ENCODE measurements around the gene AMPD2. TPM values are rescaled to one million over a fixed set of nuclear protein-coding genes. Genes with fewer than 3 reads are reported as not detected.

AMPD2 gene
- 10 to 100 TPM; 19.9 to 47.5 (median 29.4) TPM for total RNA-seq
- 10 to 100 TPM in 1 of 3 donors, 1 to 10 TPM in 2; 6.5 to 31.3 (median 6.6) TPM for polyA plus RNA-seq

- Histone ChIP-seq H3K4me3 (peak within 1 kb of the TSS; percentile 41 to 73 (median 59)), H3K27ac (peak within 1 kb of the TSS; percentile 75 to 83 (median 80)), H3K4me1 (peaks cover 0 to 58% (median 42%) of the 10 kb centered on the region in 4 donors), H3K27me3 (no peaks in the 10 kb centered on the region), H3K9me3 (no peaks in the 10 kb centered on the region), H3K36me3 (no peaks in the 10 kb centered on the region)
- intact Hi-C loops (cut with DNase I) = loop anchor here (1.0 kb wide), 1 partner anchor 71 kb away; the partner anchor contains the start of gene GNAI3
- 0 to 1% methylated on average over 47 of the region's 47 CpGs for WGBS, 2 donors
- no peak for TF ChIP-seq EP300 (IDR thresholded peaks at IDR 0.05)
- TF ChIP-seq POLR2AphosphoS5 (IDR thresholded peaks at IDR 0.05) = peak in 3 of 4 donors; percentile 47 to 59 (median 57)
- DNase-seq = peak; percentile 90
Measured at GRCh38 chr1:109619576-109620400, at the start of gene AMPD2, which contains the start of gene GNAT2. Gene AMPD2 (plus strand): TSS chr1:109619837. CDS start chr1:109621176, 1,339 bp downstream. Gene GNAT2 (minus strand): TSS chr1:109619616. CDS start chr1:109612870, 6,746 bp downstream.

GRCh38 chr1:109570414-109570813 lies 49.2 kb upstream of the AMPD2 start:
- Histone ChIP-seq H3K9me3 (no peaks in the 10 kb centered on the region), H3K27ac (no peak overlapping the region), H3K27me3 (no peaks in the 10 kb centered on the region), H3K4me1 (peaks cover 0 to 52% (median 40%) of the 10 kb centered on the region in 4 donors), H3K4me3 (no peak overlapping the region), H3K36me3 (no peaks in the 10 kb centered on the region)
- no peak for TF ChIP-seq POLR2AphosphoS5 (IDR thresholded peaks at IDR 0.05)
- TF ChIP-seq, protein P1, sequence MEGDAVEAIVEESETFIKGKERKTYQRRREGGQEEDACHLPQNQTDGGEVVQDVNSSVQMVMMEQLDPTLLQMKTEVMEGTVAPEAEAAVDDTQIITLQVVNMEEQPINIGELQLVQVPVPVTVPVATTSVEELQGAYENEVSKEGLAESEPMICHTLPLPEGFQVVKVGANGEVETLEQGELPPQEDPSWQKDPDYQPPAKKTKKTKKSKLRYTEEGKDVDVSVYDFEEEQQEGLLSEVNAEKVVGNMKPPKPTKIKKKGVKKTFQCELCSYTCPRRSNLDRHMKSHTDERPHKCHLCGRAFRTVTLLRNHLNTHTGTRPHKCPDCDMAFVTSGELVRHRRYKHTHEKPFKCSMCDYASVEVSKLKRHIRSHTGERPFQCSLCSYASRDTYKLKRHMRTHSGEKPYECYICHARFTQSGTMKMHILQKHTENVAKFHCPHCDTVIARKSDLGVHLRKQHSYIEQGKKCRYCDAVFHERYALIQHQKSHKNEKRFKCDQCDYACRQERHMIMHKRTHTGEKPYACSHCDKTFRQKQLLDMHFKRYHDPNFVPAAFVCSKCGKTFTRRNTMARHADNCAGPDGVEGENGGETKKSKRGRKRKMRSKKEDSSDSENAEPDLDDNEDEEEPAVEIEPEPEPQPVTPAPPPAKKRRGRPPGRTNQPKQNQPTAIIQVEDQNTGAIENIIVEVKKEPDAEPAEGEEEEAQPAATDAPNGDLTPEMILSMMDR (IDR thresholded peaks at IDR 0.05) = no peak
- TF ChIP-seq POLR2A (IDR thresholded peaks at IDR 0.05) = no peak
- no peak for TF ChIP-seq EP300 (IDR thresholded peaks at IDR 0.05)
- intact Hi-C loops (cut with DNase I) = no loop called here
- DNase-seq = no peak
- 26 to 71% methylated on average over 3 of the region's 3 CpGs for WGBS, 2 donors

GRCh38 chr1:109573785-109574184 lies 45.9 kb upstream of the AMPD2 start:
- TF ChIP-seq POLR2AphosphoS5 (IDR thresholded peaks at IDR 0.05) = no peak
- no peak for TF ChIP-seq EP300 (IDR thresholded peaks at IDR 0.05)
- TF ChIP-seq, protein P1 (IDR thresholded peaks at IDR 0.05) = no peak
- TF ChIP-seq POLR2A (IDR thresholded peaks at IDR 0.05) = no peak
- no peak for DNase-seq
- no peaks in the 10 kb centered on the region for H3K27me3 ChIP-seq
- H3K36me3 ChIP-seq = peaks cover 0 to 22% (median 0%) of the 10 kb centered on the region in 4 donors
- H3K27ac ChIP-seq = no peak overlapping the region
- intact Hi-C loops (cut with DNase I) = no loop called here
- no peak overlapping the region for H3K4me3 ChIP-seq
- WGBS, 2 donors = 40 to 55% methylated on average over 2 of the region's 2 CpGs
- H3K9me3 ChIP-seq = no peaks in the 10 kb centered on the region
- peaks cover 0 to 44% (median 26%) of the 10 kb centered on the region in 4 donors for H3K4me1 ChIP-seq

GRCh38 chr1:109578947-109579443 lies 40.6 kb upstream of the AMPD2 start:
- intact Hi-C loops (cut with DNase I) = no loop called here
- Histone ChIP-seq H3K27me3 (no peaks in the 10 kb centered on the region), H3K36me3 (peaks cover 0 to 59% (median 3%) of the 10 kb centered on the region in 4 donors), H3K9me3 (no peaks in the 10 kb centered on the region), H3K4me1 (peaks cover 0 to 25% (median 19%) of the 10 kb centered on the region in 4 donors), H3K27ac (peak overlapping the region; percentile 6 to 65 (median 55)), H3K4me3 (no peak overlapping the region)
- no peak for DNase-seq
- WGBS, 2 donors = 85 to 89% methylated on average over 3 of the region's 3 CpGs
- TF ChIP-seq POLR2AphosphoS5 (IDR thresholded peaks at IDR 0.05) (no peak), EP300 (IDR thresholded peaks at IDR 0.05) (no peak), POLR2A (IDR thresholded peaks at IDR 0.05) (no peak)
- TF ChIP-seq, protein P1 (IDR thresholded peaks at IDR 0.05) = no peak

- TF ChIP-seq EP300 (IDR thresholded peaks at IDR 0.05) (no peak), POLR2AphosphoS5 (IDR thresholded peaks at IDR 0.05) (no peak), POLR2A (IDR thresholded peaks at IDR 0.05) (no peak)
- TF ChIP-seq, protein P1 (IDR thresholded peaks at IDR 0.05) = no peak
- Histone ChIP-seq H3K36me3 (peaks cover 0 to 64% (median 3%) of the 10 kb centered on the region in 4 donors), H3K9me3 (no peaks in the 10 kb centered on the region), H3K4me3 (no peak overlapping the region), H3K27me3 (no peaks in the 10 kb centered on the region), H3K27ac (peak overlapping the region in 3 of 4 donors; percentile 52 to 65 (median 58)), H3K4me1 (peaks cover 0 to 25% (median 19%) of the 10 kb centered on the region in 4 donors)
- DNase-seq = no peak
- 79 to 91% methylated on average over 1 of the region's 1 CpG for WGBS, 2 donors
- intact Hi-C loops (cut with DNase I) = no loop called here
Measured at GRCh38 chr1:109579491-109579890, 40.1 kb upstream of the AMPD2 start.

Measured in sigmoid colon (tissue), 7 donors.